ENCODE results near the gene CHAF1B. TPM values are rescaled to one million over a fixed set of nuclear protein-coding genes. Genes with fewer than 3 reads are reported as not detected.
A peak's percentile ranks its signal among the peaks of the same experiment; 100 is the strongest.
"Not testable (repeated sequence)": the region's sequence is repeated elsewhere in the genome, so short reads cannot be mapped to it uniquely, and the experiment has no call there.

CHAF1B gene
- total RNA-seq, 1 donor from 2014 or later: 0.67 TPM

- no peak for DNase-seq
- no peaks in the 10 kb centered on the region for H3K27me3 ChIP-seq
- no peak for TF ChIP-seq CTCF (IDR thresholded peaks at IDR 0.05)
- no peak for ATAC-seq
- H3K4me1 ChIP-seq: no peaks in the 10 kb centered on the region
- no peak overlapping the region for H3K27ac ChIP-seq
- intact Hi-C loops (cut with DNase I): no loop called here
- H3K4me3 ChIP-seq: no peak overlapping the region
- H3K9me3 ChIP-seq: no peaks in the 10 kb centered on the region
- peaks cover 15% of the 10 kb centered on the region for H3K36me3 ChIP-seq
Measured at GRCh38 chr21:36381841-36382589, 3.2 kb upstream of the CHAF1B start.

GRCh38 chr21:36382722-36383121 is 2.5 kb upstream of the CHAF1B start:
- H3K9me3 ChIP-seq; H3K4me1 ChIP-seq; H3K27me3 ChIP-seq; H3K27ac ChIP-seq; intact Hi-C loops (cut with DNase I); H3K4me3 ChIP-seq; DNase-seq; ATAC-seq; H3K36me3 ChIP-seq: not testable (repeated sequence)

GRCh38 chr21:36384885-36385232 is 333 bp upstream of the CHAF1B start:
- H3K9me3 ChIP-seq: no peaks in the 10 kb centered on the region

GRCh38 chr21:36386031-36386642 is 945 bp downstream of the CHAF1B start:
- Histone ChIP-seq H3K27me3 (no peaks in the 10 kb centered on the region), H3K4me3 (peak overlapping the region; percentile 60), H3K36me3 (no peaks in the 10 kb centered on the region), H3K4me1 (no peaks in the 10 kb centered on the region), H3K27ac (no peak overlapping the region), H3K9me3 (no peaks in the 10 kb centered on the region)
- no peak for ATAC-seq
- intact Hi-C loops (cut with DNase I): no loop called here
- DNase-seq: no peak
- TF ChIP-seq CTCF (IDR thresholded peaks at IDR 0.05): no peak

More at GRCh38 chr21:36384885-36385232, 333 bp upstream of the CHAF1B start:
- DNase-seq: no peak
- Histone ChIP-seq H3K27ac (no peak overlapping the region), H3K4me1 (no peaks in the 10 kb centered on the region), H3K36me3 (no peaks in the 10 kb centered on the region), H3K4me3 (peak overlapping the region; percentile 60), H3K27me3 (no peaks in the 10 kb centered on the region)
- no peak for ATAC-seq
- intact Hi-C loops (cut with DNase I): no loop called here
- no peak for TF ChIP-seq CTCF (IDR thresholded peaks at IDR 0.05)

- Histone ChIP-seq H3K4me1 (no peaks in the 10 kb centered on the region), H3K27ac (no peak overlapping the region), H3K4me3 (no peak overlapping the region), H3K27me3 (no peaks in the 10 kb centered on the region), H3K9me3 (no peaks in the 10 kb centered on the region), H3K36me3 (no peaks in the 10 kb centered on the region)
- DNase-seq: no peak
- intact Hi-C loops (cut with DNase I): no loop called here
- no peak for TF ChIP-seq CTCF (IDR thresholded peaks at IDR 0.05)
- ATAC-seq: no peak
Measured at GRCh38 chr21:36388096-36388495, 2.9 kb downstream of the CHAF1B start.

- H3K27ac ChIP-seq: no peak overlapping the region
- H3K36me3 ChIP-seq: no peaks in the 10 kb centered on the region
- no peaks in the 10 kb centered on the region for H3K9me3 ChIP-seq
- DNase-seq (no peak), ATAC-seq (peak; percentile 57)
- TF ChIP-seq CTCF (IDR thresholded peaks at IDR 0.05): peak; percentile 17
- intact Hi-C loops (cut with DNase I): no loop called here
- H3K4me1 ChIP-seq: no peaks in the 10 kb centered on the region
- no peak overlapping the region for H3K4me3 ChIP-seq
- H3K27me3 ChIP-seq: no peaks in the 10 kb centered on the region
Measured at GRCh38 chr21:36388835-36389234, 3.6 kb downstream of the CHAF1B start.

- intact Hi-C loops (cut with DNase I); H3K27me3 ChIP-seq; H3K4me1 ChIP-seq; H3K4me3 ChIP-seq; DNase-seq; H3K27ac ChIP-seq; ATAC-seq; H3K36me3 ChIP-seq; H3K9me3 ChIP-seq: not testable (repeated sequence)
Measured at GRCh38 chr21:36391649-36392048, 6.5 kb downstream of the CHAF1B start.

Data from upper lobe of right lung (tissue), 1 donor.